ENCODE data around the gene TBC1D24.

DNA sequence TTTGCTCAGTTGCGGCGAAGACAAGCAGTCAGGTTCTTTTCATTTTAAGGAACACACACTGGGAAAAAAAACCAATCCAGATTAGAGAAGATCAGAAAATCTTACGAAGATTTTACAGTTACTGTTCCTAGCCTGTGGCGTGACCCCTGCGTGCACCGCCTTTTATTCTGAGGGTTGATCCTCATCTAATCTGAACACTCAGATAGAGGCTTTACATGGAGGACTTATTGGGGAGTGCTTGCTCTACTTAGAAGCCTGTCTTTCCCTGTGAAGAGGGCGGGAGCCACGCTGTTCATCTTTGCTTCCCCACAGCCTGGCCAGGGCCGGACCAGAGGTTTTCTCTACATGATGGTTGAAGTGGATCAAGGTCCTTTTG lies 1.4 kb downstream of the TBC1D24 start:
- TF ChIP-seq, protein P1, sequence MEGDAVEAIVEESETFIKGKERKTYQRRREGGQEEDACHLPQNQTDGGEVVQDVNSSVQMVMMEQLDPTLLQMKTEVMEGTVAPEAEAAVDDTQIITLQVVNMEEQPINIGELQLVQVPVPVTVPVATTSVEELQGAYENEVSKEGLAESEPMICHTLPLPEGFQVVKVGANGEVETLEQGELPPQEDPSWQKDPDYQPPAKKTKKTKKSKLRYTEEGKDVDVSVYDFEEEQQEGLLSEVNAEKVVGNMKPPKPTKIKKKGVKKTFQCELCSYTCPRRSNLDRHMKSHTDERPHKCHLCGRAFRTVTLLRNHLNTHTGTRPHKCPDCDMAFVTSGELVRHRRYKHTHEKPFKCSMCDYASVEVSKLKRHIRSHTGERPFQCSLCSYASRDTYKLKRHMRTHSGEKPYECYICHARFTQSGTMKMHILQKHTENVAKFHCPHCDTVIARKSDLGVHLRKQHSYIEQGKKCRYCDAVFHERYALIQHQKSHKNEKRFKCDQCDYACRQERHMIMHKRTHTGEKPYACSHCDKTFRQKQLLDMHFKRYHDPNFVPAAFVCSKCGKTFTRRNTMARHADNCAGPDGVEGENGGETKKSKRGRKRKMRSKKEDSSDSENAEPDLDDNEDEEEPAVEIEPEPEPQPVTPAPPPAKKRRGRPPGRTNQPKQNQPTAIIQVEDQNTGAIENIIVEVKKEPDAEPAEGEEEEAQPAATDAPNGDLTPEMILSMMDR (IDR thresholded peaks at IDR 0.05) = no peak
- no peak for TF ChIP-seq POLR2A (IDR thresholded peaks at IDR 0.05)
